Measurements from ENCODE around the gene ZEB2.
"Not testable (repeated sequence)": the region's sequence is repeated elsewhere in the genome, so short reads cannot be mapped to it uniquely, and the experiment has no call there.

ZEB2 gene

GRCh38 chr2:144377914-144378313 lies 142.0 kb downstream of the ZEB2 start:
- no peak for DNase-seq

GRCh38 chr2:144376926-144377325 lies 143.0 kb downstream of the ZEB2 start:
- DNase-seq = no peak

GRCh38 chr2:144376460-144376859 lies 143.5 kb downstream of the ZEB2 start:
- no peak for DNase-seq

GRCh38 chr2:144374163-144374661 lies 145.7 kb downstream of the ZEB2 start:
- DNase-seq = no peak

GRCh38 chr2:144372410-144373080 lies 147.4 kb downstream of the ZEB2 start:
- no peak for DNase-seq

- DNase-seq = no peak
Observed at GRCh38 chr2:144370937-144371584, 148.9 kb downstream of the ZEB2 start.

- no peak for DNase-seq
Observed at GRCh38 chr2:144369416-144369815, 150.5 kb downstream of the ZEB2 start.

- no peak for DNase-seq
Observed at GRCh38 chr2:144366825-144367429, 153.0 kb downstream of the ZEB2 start.

GRCh38 chr2:144364944-144365738 lies 154.8 kb downstream of the ZEB2 start:
- DNase-seq = no peak

GRCh38 chr2:144364247-144364646 lies 155.7 kb downstream of the ZEB2 start:
- not testable (repeated sequence) for DNase-seq

- DNase-seq = no peak
Observed at GRCh38 chr2:144362401-144362800, 157.5 kb downstream of the ZEB2 start.

- no peak for DNase-seq
Observed at GRCh38 chr2:144361742-144362141, 158.2 kb downstream of the ZEB2 start.

- DNase-seq = no peak
Observed at GRCh38 chr2:144359684-144360083, 160.2 kb downstream of the ZEB2 start.

GRCh38 chr2:144358979-144359541 lies 160.9 kb downstream of the ZEB2 start:
- no peak for DNase-seq

GRCh38 chr2:144358374-144358964 lies 161.4 kb downstream of the ZEB2 start:
- no peak for DNase-seq

GRCh38 chr2:144357623-144358373 lies 162.1 kb downstream of the ZEB2 start:
- DNase-seq = no peak

- no peak for DNase-seq
Observed at GRCh38 chr2:144356402-144356801, 163.5 kb downstream of the ZEB2 start.

GRCh38 chr2:144354953-144355352 lies 165.0 kb downstream of the ZEB2 start:
- no peak for DNase-seq

GRCh38 chr2:144351687-144352086 lies 168.2 kb downstream of the ZEB2 start:
- DNase-seq = no peak

GRCh38 chr2:144350151-144350802 lies 169.6 kb downstream of the ZEB2 start:
- DNase-seq = no peak

- no peak for DNase-seq
Observed at GRCh38 chr2:144349674-144350073, 170.2 kb downstream of the ZEB2 start.

Data from central memory CD4-positive, alpha-beta T cell (primary cell).